Measurements from ENCODE around the gene CTNNA3. TPM values are rescaled to one million over a fixed set of nuclear protein-coding genes. Genes with fewer than 3 reads are reported as not detected.

Gene CTNNA3
- total and polyA plus RNA-seq, 12 donors = 0.03 to 14.4 (median 0.47) TPM; not detected in 1

DNA sequence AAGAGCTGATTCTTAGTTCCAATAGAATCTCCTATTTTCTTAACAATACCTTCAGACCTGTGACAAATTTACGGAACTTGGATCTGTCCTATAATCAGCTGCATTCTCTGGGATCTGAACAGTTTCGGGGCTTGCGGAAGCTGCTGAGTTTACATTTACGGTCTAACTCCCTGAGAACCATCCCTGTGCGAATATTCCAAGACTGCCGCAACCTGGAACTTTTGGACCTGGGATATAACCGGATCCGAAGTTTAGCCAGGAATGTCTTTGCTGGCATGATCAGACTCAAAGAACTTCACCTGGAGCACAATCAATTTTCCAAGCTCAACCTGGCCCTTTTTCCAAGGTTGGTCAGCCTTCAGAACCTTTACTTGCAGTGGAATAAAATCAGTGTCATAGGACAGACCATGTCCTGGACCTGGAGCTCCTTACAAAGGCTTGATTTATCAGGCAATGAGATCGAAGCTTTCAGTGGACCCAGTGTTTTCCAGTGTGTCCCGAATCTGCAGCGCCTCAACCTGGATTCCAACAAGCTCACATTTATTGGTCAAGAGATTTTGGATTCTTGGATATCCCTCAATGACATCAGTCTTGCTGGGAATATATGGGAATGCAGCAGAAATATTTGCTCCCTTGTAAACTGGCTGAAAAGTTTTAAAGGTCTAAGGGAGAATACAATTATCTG is 768.6 kb downstream of the CTNNA3 start:
- no peak for TF ChIP-seq POLR2A (IDR thresholded peaks at IDR 0.05)
- TF ChIP-seq, protein P1, sequence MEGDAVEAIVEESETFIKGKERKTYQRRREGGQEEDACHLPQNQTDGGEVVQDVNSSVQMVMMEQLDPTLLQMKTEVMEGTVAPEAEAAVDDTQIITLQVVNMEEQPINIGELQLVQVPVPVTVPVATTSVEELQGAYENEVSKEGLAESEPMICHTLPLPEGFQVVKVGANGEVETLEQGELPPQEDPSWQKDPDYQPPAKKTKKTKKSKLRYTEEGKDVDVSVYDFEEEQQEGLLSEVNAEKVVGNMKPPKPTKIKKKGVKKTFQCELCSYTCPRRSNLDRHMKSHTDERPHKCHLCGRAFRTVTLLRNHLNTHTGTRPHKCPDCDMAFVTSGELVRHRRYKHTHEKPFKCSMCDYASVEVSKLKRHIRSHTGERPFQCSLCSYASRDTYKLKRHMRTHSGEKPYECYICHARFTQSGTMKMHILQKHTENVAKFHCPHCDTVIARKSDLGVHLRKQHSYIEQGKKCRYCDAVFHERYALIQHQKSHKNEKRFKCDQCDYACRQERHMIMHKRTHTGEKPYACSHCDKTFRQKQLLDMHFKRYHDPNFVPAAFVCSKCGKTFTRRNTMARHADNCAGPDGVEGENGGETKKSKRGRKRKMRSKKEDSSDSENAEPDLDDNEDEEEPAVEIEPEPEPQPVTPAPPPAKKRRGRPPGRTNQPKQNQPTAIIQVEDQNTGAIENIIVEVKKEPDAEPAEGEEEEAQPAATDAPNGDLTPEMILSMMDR (IDR thresholded peaks at IDR 0.05) = no peak
- 66 to 84% (median 72%) methylated on average over 11 of the region's 11 CpGs for WGBS, 4 donors
- Histone ChIP-seq H3K27ac (no peak overlapping the region), H3K27me3 (peaks cover 26% of the 10 kb centered on the region), H3K4me3 (no peak overlapping the region), H3K4me1 (replicated peaks in 1 of 2) (no peaks in the 10 kb centered on the region), H3K9me3 (replicated peaks in 1 of 3) (no peaks in the 10 kb centered on the region), H3K36me3 (replicated peaks in 1 of 2) (no peaks in the 10 kb centered on the region)
- DNase-seq = no peak
- intact Hi-C loops (cut with DNase I) = loop anchor here in 1 of 2 donors (10.0 kb wide), 1 partner anchor 377 kb away; no protein-coding TSS in a partner anchor

DNA sequence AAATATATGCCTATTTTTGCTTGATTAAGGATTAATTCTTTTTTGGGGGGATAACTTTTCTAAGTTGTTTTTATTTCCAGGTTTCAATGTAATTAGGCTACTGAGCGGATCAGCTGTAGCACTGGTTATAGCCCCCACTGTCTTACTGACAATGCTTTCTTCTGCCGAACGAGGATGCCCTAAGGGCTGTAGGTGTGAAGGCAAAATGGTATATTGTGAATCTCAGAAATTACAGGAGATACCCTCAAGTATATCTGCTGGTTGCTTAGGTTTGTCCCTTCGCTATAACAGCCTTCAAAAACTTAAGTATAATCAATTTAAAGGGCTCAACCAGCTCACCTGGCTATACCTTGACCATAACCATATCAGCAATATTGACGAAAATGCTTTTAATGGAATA is 769.2 kb downstream of the CTNNA3 start:
- peaks cover 26% of the 10 kb centered on the region for H3K27me3 ChIP-seq
- H3K4me3 ChIP-seq = no peak overlapping the region
- H3K36me3 ChIP-seq (replicated peaks in 1 of 2) = no peaks in the 10 kb centered on the region
- H3K9me3 ChIP-seq (replicated peaks in 1 of 3) = no peaks in the 10 kb centered on the region
- no peak for TF ChIP-seq POLR2A (IDR thresholded peaks at IDR 0.05)
- TF ChIP-seq, protein P1 (IDR thresholded peaks at IDR 0.05) = no peak
- no peak overlapping the region for H3K27ac ChIP-seq
- 66 to 77% (median 69%) methylated on average over 5 of the region's 5 CpGs for WGBS, 4 donors
- H3K4me1 ChIP-seq (replicated peaks in 1 of 2) = no peaks in the 10 kb centered on the region
- intact Hi-C loops (cut with DNase I) = loop anchor here in 1 of 2 donors (10.0 kb wide), 1 partner anchor 378 kb away; no protein-coding TSS in a partner anchor
- DNase-seq = no peak

DNA sequence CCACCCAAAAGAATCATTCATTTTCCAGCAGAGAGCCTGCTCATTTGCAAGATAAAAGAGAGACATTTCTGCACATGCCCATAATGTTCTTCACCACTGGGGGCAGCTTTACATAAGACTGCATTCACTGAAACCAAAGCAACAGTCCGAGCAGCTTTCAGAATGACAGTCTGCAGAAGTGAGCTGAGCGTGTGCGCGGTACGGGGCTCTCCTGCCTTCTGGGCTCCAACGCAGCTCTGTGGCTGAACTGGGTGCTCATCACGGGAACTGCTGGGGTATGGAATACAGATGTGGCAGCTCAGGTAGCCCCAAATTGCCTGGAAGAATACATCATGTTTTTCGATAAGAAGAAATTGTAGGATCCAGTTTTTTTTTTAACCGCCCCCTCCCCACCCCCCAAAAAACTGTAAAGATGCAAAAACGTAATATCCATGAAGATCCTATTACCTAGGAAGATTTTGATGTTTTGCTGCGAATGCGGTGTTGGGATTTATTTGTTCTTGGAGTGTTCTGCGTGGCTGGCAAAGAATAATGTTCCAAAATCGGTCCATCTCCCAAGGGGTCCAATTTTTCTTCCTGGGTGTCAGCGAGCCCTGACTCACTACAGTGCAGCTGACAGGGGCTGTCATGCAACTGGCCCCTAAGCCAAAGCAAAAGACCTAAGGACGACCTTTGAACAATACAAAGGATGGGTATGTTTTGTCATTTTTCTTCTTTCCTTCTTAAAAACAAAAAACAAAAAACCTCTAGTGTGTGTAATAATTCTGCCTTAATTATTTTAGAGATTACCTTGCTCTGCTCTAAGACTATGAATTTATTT is 769.9 kb downstream of the CTNNA3 start, which contains the start of gene LRRTM3:
TSS of gene LRRTM3 (plus strand) at position 141 of the 820 bp plus-strand sequence.
- Histone ChIP-seq H3K4me3 (peak within 1 kb of the TSS in 1 of 4 donors; percentile 18), H3K27me3 (peaks cover 26% of the 10 kb centered on the region), H3K36me3 (replicated peaks in 1 of 2) (no peaks in the 10 kb centered on the region), H3K9me3 (replicated peaks in 1 of 3) (no peaks in the 10 kb centered on the region), H3K4me1 (replicated peaks in 1 of 2) (no peaks in the 10 kb centered on the region), H3K27ac (no peak within 1 kb of the TSS)
- intact Hi-C loops (cut with DNase I) = loop anchor here in 1 of 2 donors (10.0 kb wide), 1 partner anchor 379 kb away; no protein-coding TSS in a partner anchor
- TF ChIP-seq POLR2A (IDR thresholded peaks at IDR 0.05) = peak; percentile 19 to 39
- TF ChIP-seq, protein P1 (IDR thresholded peaks at IDR 0.05) = peak; percentile 53 to 76 (median 66)
- WGBS, 4 donors = 4 to 8% (median 7%) methylated on average over 16 of the region's 16 CpGs
- DNase-seq = peak; percentile 46 to 84 (median 62)

DNA sequence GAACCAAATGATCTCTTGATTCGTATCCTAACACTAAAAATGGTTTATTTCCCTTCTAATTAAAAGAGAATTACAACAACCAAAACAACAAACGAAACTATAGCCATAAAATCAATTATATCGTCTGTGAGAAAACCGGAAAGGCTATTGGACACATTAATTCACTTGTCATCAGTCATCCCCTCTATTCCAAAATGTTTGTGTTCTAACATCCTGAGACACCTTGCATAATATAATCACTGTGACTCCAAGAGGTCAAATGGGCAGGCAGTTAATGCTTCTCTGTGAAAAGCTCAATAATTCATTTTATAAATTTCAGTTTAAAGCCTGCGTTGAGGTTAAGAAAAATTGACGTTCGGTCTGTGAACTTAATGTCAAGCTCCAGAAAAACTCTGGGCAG is 770.6 kb downstream of the CTNNA3 start:
- 16 to 19% (median 17%) methylated on average over 7 of the region's 7 CpGs for WGBS, 4 donors
- H3K4me3 ChIP-seq = no peak overlapping the region
- no peak for DNase-seq
- H3K4me1 ChIP-seq (replicated peaks in 1 of 2) = no peaks in the 10 kb centered on the region
- H3K36me3 ChIP-seq (replicated peaks in 1 of 2) = no peaks in the 10 kb centered on the region
- intact Hi-C loops (cut with DNase I) = loop anchor here in 1 of 2 donors (10.0 kb wide), 1 partner anchor 379 kb away; no protein-coding TSS in a partner anchor
- H3K9me3 ChIP-seq (replicated peaks in 1 of 3) = no peaks in the 10 kb centered on the region
- TF ChIP-seq, protein P1 (IDR thresholded peaks at IDR 0.05) = no peak
- no peak for TF ChIP-seq POLR2A (IDR thresholded peaks at IDR 0.05)
- H3K27me3 ChIP-seq = peaks cover 23% of the 10 kb centered on the region
- H3K27ac ChIP-seq = no peak overlapping the region
